ENCODE data around the gene PER1. TPM values are rescaled to one million over a fixed set of nuclear protein-coding genes. Genes with fewer than 3 reads are reported as not detected.

PER1 gene
- total and polyA plus RNA-seq, 2 of the 13 experiments (the other 11 are each of a cell fraction or from before 2014, with no cell fraction given), result 2.6 to 3.6 TPM

- TF ChIP-seq ZBED4 (CRISPR knock-in tag; IDR thresholded peaks at IDR 0.05; ENCODE audit: borderline replicate concordance), result no peak
- TF ChIP-seq NFIB (CRISPR knock-in tag; IDR thresholded peaks at IDR 0.05; ENCODE audit: borderline replicate concordance), result no peak
- no peak for TF ChIP-seq ZNF296 (CRISPR knock-in tag; conservative IDR thresholded peaks at IDR 0.05)
- TF ChIP-seq KDM2A (CRISPR knock-in tag; IDR thresholded peaks at IDR 0.05; ENCODE audit: borderline replicate concordance, low read depth), result no peak
- no peak for TF ChIP-seq ZNF276 (CRISPR knock-in tag; IDR thresholded peaks at IDR 0.05; ENCODE audit: low read depth)
- TF ChIP-seq GMEB1 (CRISPR knock-in tag; IDR thresholded peaks at IDR 0.05; ENCODE audit: borderline replicate concordance), result no peak
- 0 out of 2 replicates have a peak, but pooled peaks have one; percentile 21 for TF ChIP-seq ZNF766 (CRISPR knock-in tag; IDR thresholded peaks at IDR 0.05; ENCODE audit: borderline replicate concordance)
- no peak for TF ChIP-seq ZBTB8A (CRISPR knock-in tag; IDR thresholded peaks at IDR 0.05; ENCODE audit: borderline replicate concordance, low read depth)
- TF ChIP-seq ZNF790 (CRISPR knock-in tag; IDR thresholded peaks at IDR 0.05; ENCODE audit: borderline replicate concordance), result no peak
- no peak for TF ChIP-seq CTCF (CRISPR knock-in tag; IDR thresholded peaks at IDR 0.05)
- no peak for TF ChIP-seq ZNF18 (CRISPR knock-in tag; IDR thresholded peaks at IDR 0.05; ENCODE audit: insufficient replicate concordance)
These were observed at the start of gene PER1 (continued) for GRCh38 chr17:8152112-8152775.

All from HepG2 (cell line).